Left ventricle myocardium inferior (tissue), 1 donor: Measurements from ENCODE around the gene VAMP8. TPM values are rescaled to one million over a fixed set of nuclear protein-coding genes. Genes with fewer than 3 reads are reported as not detected.

Experiments
- DNase-seq: peaks from one replicate; pipeline ENCODE4 v3.0.0-alpha.2; 2020
- H3K27ac ChIP-seq: fragments of 200-600 bp; replicated peaks from 2 replicates; pipeline ENCODE4 v1.8.0; 2021
- H3K27me3 ChIP-seq: fragments of 200-600 bp; 2 replicates; pipeline ENCODE4 v1.8.0; 2021; ENCODE audit warnings: low read depth
- H3K36me3 ChIP-seq: fragments of 200-600 bp; 2 replicates; pipeline ENCODE4 v1.8.0; 2021
- H3K4me1 ChIP-seq: fragments of 200-600 bp; 2 replicates; pipeline ENCODE4 v1.8.0; 2021
- H3K4me3 ChIP-seq: fragments of 200-600 bp; 2 replicates; pipeline ENCODE4 v1.8.0; 2021; ENCODE audit warnings: mild to moderate bottlenecking, moderate library complexity
- H3K9me3 ChIP-seq: fragments of 200-600 bp; replicated peaks from 2 replicates; pipeline ENCODE4 v1.8.0; 2021
- intact Hi-C: fragments of 100-400 bp; cut with micrococcal nuclease; formaldehyde crosslinking; loops from one replicate; pipeline ENCODE4 v1.11.0; 2022
- total RNA-seq: library from RNA; stranded (reverse); fragmentation: NEBNext Ultra II Directional; extraction: Animal tissue kit (Norgen Biotek cat#: 25700); gene quantifications from one replicate; pipeline ENCODE4 v1.2.1, GENCODE V29; 2021
- TF ChIP-seq, protein P1 (sequence below): fragments of 200-600 bp; IDR thresholded peaks from 2 replicates; pipeline ENCODE4 v1.8.0; 2021; ENCODE audit warnings: antibody characterized with exemption, mild to moderate bottlenecking, borderline replicate concordance
- donor health status: DM: no; HTN: yes; CAD: no; lungs with severe emphysema.

The VAMP8 gene
- total RNA-seq, 1 donor from 2014 or later, result 15.5 TPM

DNA sequence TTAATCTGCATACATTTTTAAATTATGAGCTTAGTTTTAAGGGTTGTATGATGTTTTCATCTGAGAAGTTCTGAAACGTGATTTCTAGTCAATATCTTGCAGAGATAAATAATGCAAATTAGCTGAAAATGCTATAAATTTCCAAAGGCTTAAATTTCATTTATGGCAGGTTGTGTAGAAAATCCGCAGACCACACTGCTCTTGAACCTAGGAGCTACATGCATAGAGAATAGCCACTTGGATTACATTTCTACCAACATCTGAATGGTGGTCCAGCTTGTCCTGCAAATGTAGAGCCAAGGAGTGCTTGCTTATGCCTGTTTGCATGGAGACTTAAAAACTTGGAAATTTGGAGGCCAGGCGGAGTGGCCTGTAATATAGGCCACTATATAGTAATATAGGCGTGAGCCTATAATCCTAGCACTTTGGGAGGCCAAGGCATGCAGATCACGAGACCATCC, 31.6 kb upstream of the VAMP8 start:
- Histone ChIP-seq H3K9me3 (no peaks in the 10 kb centered on the region), H3K4me3 (no peak overlapping the region), H3K27ac (no peak overlapping the region), H3K4me1 (peaks cover 40% of the 10 kb centered on the region), H3K27me3 (no peaks in the 10 kb centered on the region), H3K36me3 (peaks cover 73% of the 10 kb centered on the region)
- TF ChIP-seq, protein P1, sequence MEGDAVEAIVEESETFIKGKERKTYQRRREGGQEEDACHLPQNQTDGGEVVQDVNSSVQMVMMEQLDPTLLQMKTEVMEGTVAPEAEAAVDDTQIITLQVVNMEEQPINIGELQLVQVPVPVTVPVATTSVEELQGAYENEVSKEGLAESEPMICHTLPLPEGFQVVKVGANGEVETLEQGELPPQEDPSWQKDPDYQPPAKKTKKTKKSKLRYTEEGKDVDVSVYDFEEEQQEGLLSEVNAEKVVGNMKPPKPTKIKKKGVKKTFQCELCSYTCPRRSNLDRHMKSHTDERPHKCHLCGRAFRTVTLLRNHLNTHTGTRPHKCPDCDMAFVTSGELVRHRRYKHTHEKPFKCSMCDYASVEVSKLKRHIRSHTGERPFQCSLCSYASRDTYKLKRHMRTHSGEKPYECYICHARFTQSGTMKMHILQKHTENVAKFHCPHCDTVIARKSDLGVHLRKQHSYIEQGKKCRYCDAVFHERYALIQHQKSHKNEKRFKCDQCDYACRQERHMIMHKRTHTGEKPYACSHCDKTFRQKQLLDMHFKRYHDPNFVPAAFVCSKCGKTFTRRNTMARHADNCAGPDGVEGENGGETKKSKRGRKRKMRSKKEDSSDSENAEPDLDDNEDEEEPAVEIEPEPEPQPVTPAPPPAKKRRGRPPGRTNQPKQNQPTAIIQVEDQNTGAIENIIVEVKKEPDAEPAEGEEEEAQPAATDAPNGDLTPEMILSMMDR, result no peak
- intact Hi-C loops, result no loop called here
- no peak for DNase-seq

DNA sequence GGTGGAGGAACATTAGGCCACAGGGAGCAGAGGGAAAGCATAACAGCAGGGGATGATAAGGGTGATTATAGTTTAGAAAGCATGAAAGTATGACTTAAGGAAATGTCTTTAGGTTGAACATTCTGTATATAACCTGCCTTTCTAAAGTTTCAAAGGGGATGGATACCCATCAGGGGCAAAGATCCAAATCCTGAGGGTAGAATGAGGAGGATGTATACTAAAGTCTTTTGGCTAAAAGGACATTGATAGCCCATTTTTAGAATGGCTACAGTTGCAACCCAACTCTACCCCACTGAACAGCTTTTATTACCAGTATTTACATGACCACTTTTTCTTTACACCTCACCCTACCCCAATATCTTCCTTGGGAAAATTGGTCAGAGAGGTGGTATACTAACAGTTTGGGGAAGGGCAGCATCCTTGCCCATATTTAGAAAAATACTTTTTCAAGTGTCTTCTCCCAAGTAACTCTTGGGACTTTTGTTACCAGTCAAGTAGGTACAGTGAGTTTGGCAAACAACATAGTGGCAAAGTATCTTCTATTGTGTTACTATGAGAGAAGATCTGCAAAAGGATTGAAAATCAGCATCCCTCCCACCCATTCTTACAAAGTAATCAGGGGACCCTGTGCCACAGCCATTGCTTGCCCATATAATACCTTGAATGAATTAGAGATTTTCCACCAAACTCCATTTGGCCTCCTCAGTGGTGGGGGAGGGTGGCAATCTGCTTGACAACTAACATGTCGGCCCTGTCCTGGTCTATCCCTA, 30.1 kb upstream of the VAMP8 start:
- peaks cover 71% of the 10 kb centered on the region for H3K36me3 ChIP-seq
- no peaks in the 10 kb centered on the region for H3K27me3 ChIP-seq
- DNase-seq, result no peak
- peak overlapping the region; percentile 7 for H3K27ac ChIP-seq
- TF ChIP-seq, protein P1, result no peak
- no peak overlapping the region for H3K4me3 ChIP-seq
- H3K4me1 ChIP-seq, result peaks cover 33% of the 10 kb centered on the region
- intact Hi-C loops, result no loop called here
- H3K9me3 ChIP-seq, result no peaks in the 10 kb centered on the region

DNA sequence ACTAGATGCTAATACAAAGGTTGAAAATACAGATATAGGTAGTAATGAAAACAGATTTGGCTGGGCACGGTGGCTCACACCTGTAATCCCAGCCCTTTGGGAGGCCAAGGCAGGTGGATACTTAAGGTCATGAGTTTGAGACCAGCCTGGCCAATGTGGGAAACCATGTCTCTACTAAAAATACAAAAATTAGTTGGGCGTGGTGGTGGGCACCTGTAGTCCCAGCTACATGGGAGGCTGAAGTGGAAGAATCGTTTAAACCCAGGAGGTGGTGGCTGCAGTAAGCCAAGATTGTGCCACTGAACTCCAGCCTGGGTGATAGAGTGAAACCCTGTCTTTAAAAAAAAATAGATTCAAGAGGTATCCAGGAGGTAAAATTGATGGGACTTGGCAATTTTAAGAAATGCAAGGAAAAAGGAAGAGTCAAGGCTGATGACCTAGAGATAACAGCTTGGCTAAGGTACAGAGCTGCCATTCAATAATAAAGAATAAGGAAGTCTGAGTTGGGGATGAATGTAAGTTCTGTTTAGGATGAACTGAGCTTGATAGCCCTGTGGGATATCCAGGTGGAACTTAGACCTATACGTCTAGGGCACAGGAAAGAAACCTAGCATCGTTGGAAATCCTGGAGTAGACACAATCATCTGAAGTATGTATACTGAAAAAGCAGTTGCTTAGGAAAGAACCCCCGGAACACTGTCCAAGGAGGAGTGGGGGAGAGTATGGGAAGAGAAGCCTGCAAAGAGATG, 29.4 kb upstream of the VAMP8 start:
- H3K27ac ChIP-seq, result no peak overlapping the region

DNA sequence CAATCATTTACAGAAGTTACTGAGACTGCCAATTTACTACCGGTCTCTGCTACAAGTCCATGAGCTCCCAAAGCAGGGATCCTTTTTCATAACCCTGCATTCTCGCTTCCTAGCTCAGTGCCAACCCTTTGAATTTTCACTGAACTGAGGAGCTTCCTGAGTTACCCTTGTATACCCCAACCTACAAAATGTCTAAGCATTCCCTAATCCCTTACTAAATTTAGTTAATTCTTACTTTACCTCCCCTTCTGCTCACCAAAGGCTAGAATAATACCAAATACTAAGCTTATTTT, 28.8 kb upstream of the VAMP8 start:
- no peak for DNase-seq
- TF ChIP-seq, protein P1, result no peak
- no peak overlapping the region for H3K27ac ChIP-seq
- peaks cover 20% of the 10 kb centered on the region for H3K4me1 ChIP-seq
- intact Hi-C loops, result no loop called here
- no peaks in the 10 kb centered on the region for H3K9me3 ChIP-seq
- no peaks in the 10 kb centered on the region for H3K27me3 ChIP-seq
- no peak overlapping the region for H3K4me3 ChIP-seq
- H3K36me3 ChIP-seq, result peaks cover 71% of the 10 kb centered on the region

More for the DNA sequence above, 29.4 kb upstream of the VAMP8 start:
- no peak overlapping the region for H3K4me3 ChIP-seq
- peaks cover 26% of the 10 kb centered on the region for H3K4me1 ChIP-seq
- TF ChIP-seq, protein P1, result no peak
- H3K9me3 ChIP-seq, result no peaks in the 10 kb centered on the region
- intact Hi-C loops, result no loop called here
- DNase-seq, result no peak
- peaks cover 71% of the 10 kb centered on the region for H3K36me3 ChIP-seq
- H3K27me3 ChIP-seq, result no peaks in the 10 kb centered on the region

DNA sequence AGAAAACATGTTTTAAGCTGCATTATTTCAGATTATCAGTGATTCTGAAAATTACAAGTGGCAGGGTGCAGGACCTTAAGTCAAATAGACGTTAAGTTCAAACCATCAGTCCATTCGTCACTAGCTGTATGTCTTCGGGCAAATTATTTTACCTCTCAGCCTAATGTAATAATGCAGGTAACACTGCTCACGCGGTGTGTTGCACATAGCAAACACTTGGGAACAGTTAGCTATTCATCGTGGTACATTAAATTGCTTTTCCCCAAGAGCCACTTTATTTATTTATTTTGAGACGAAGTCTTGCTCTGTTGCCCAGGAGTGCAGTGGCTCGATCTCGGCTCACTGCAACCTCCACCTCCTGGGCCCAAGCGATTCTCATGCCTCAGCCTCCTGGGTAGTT, 28.3 kb upstream of the VAMP8 start:
- DNase-seq, result no peak
- intact Hi-C loops, result no loop called here
- peaks cover 71% of the 10 kb centered on the region for H3K36me3 ChIP-seq
- H3K9me3 ChIP-seq, result no peaks in the 10 kb centered on the region
- TF ChIP-seq, protein P1, result no peak
- no peak overlapping the region for H3K27ac ChIP-seq
- H3K27me3 ChIP-seq, result no peaks in the 10 kb centered on the region
- H3K4me1 ChIP-seq, result peaks cover 16% of the 10 kb centered on the region
- no peak overlapping the region for H3K4me3 ChIP-seq
